WTC11 (cell line): ENCODE results near the gene GALNT5. TPM values are rescaled to one million over a fixed set of nuclear protein-coding genes. Genes with fewer than 3 reads are reported as not detected.

Experiments
- total RNA-seq: library from RNA; stranded (reverse); gene quantifications from 3 replicates; pipeline ENCODE4 v1.2.3, GENCODE V29; 2021

The GALNT5 gene
- total RNA-seq, 1 experiment from 2014 or later, result 0.17 TPM

Other genes with a start within 250 kb of the GALNT5 start
- gene ERMN, start 68.1 kb downstream of the GALNT5 start, total RNA-seq, result 0.50 to 0.59 TPM in 2 of 3 replicates, not detected in the other
- gene CYTIP, start 186.4 kb downstream of the GALNT5 start, total RNA-seq, result 0.66 to 1.2 TPM (median 0.89 TPM) in 3 replicates